ENCODE measurements around the gene INTS14. TPM values are rescaled to one million over a fixed set of nuclear protein-coding genes. Genes with fewer than 3 reads are reported as not detected.

The INTS14 gene
- total RNA-seq, 1 experiment from 2014 or later: 41.2 TPM

- peaks cover 13% of the 10 kb centered on the region for H3K36me3 ChIP-seq (ENCODE audit: control insufficient read depth, insufficient read depth, low read length)
- DNase-seq (ENCODE audit: low read depth, low spot score): no peak
- in situ Hi-C loops (cut with HindIII; ENCODE audit: low pct_unique_long_range_greater_than_20kb, low sequenced_read_pairs): no loop called here
- no peak for TF ChIP-seq CTCF (IDR thresholded peaks at IDR 0.05)
- no peak for TF ChIP-seq TCF7L2 (IDR thresholded peaks at IDR 0.05; ENCODE audit: low read depth, low read length)
- TF ChIP-seq, protein P1, sequence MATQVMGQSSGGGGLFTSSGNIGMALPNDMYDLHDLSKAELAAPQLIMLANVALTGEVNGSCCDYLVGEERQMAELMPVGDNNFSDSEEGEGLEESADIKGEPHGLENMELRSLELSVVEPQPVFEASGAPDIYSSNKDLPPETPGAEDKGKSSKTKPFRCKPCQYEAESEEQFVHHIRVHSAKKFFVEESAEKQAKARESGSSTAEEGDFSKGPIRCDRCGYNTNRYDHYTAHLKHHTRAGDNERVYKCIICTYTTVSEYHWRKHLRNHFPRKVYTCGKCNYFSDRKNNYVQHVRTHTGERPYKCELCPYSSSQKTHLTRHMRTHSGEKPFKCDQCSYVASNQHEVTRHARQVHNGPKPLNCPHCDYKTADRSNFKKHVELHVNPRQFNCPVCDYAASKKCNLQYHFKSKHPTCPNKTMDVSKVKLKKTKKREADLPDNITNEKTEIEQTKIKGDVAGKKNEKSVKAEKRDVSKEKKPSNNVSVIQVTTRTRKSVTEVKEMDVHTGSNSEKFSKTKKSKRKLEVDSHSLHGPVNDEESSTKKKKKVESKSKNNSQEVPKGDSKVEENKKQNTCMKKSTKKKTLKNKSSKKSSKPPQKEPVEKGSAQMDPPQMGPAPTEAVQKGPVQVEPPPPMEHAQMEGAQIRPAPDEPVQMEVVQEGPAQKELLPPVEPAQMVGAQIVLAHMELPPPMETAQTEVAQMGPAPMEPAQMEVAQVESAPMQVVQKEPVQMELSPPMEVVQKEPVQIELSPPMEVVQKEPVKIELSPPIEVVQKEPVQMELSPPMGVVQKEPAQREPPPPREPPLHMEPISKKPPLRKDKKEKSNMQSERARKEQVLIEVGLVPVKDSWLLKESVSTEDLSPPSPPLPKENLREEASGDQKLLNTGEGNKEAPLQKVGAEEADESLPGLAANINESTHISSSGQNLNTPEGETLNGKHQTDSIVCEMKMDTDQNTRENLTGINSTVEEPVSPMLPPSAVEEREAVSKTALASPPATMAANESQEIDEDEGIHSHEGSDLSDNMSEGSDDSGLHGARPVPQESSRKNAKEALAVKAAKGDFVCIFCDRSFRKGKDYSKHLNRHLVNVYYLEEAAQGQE (IDR thresholded peaks at IDR 0.05; ENCODE audit: insufficient read depth in 1 of 2, low read depth in 2 of 2, low read length in 1 of 2): no peak
- no peak for TF ChIP-seq SIN3A (IDR thresholded peaks at IDR 0.05; ENCODE audit: borderline replicate concordance, insufficient read depth, low read depth, low read length)
- no peak for TF ChIP-seq POLR2AphosphoS5 (IDR thresholded peaks at IDR 0.05; ENCODE audit: low read depth, low read length)
- intact Hi-C loops (cut with micrococcal nuclease; ENCODE audit: unreplicated experiment): no loop called here
- H3K4me3 ChIP-seq (ENCODE audit: low read depth in 2 of 2, low read length in 2 of 2): no peak overlapping the region
- H3K9me3 ChIP-seq (ENCODE audit: control insufficient read depth, insufficient read depth, low read depth, low read length): no peaks in the 10 kb centered on the region
- H3K27me3 ChIP-seq (ENCODE audit: control insufficient read depth, insufficient read depth, low read length): no peaks in the 10 kb centered on the region
- no TSS peak for BruUV-seq (replicated peaks)
- H3K27ac ChIP-seq (ENCODE audit: low read length): no peak overlapping the region
- CTCF ChIA-PET: no interaction called here
- POLR2A ChIA-PET: no interaction called here
- peaks cover 9% of the 10 kb centered on the region; the same call in 1 of the 2 replicates for H3K4me1 ChIP-seq (ENCODE audit: control insufficient read depth, insufficient read depth, low read length)
- ATAC-seq: no peak
These were observed 27.2 kb downstream of the INTS14 start for GRCh38 chr15:65583701-65584100.

GRCh38 chr15:65580287-65580686, 30.6 kb downstream of the INTS14 start:
- peaks cover 9% of the 10 kb centered on the region; the same call in 1 of the 2 replicates for H3K4me1 ChIP-seq (ENCODE audit: control insufficient read depth, insufficient read depth, low read length)
- no TSS peak for BruUV-seq (replicated peaks)
- peak; percentile 72; the same call in 1 of the 2 replicates for ATAC-seq
- DNase-seq (ENCODE audit: low read depth, low spot score): peak; percentile 13
- H3K36me3 ChIP-seq (ENCODE audit: control insufficient read depth, insufficient read depth, low read length): peaks cover 11% of the 10 kb centered on the region
- H3K27ac ChIP-seq (ENCODE audit: low read length): no peak overlapping the region
- no peaks in the 10 kb centered on the region for H3K27me3 ChIP-seq (ENCODE audit: control insufficient read depth, insufficient read depth, low read length)
- H3K9me3 ChIP-seq (ENCODE audit: control insufficient read depth, insufficient read depth, low read depth, low read length): no peaks in the 10 kb centered on the region
- intact Hi-C loops (cut with micrococcal nuclease; ENCODE audit: unreplicated experiment): no loop called here
- ChIA-PET CTCF (no interaction called here), POLR2A (interaction anchor here (0.5 kb wide), 1 partner anchor 72 kb away, joined by 3 read pairs; no protein-coding TSS in a partner anchor)
- in situ Hi-C loops (cut with HindIII; ENCODE audit: low pct_unique_long_range_greater_than_20kb, low sequenced_read_pairs): no loop called here
- no peak overlapping the region for H3K4me3 ChIP-seq (ENCODE audit: low read depth in 2 of 2, low read length in 2 of 2)
- TF ChIP-seq CTCF (IDR thresholded peaks at IDR 0.05) (no peak), TCF7L2 (IDR thresholded peaks at IDR 0.05; ENCODE audit: low read depth, low read length) (no peak), POLR2AphosphoS5 (IDR thresholded peaks at IDR 0.05; ENCODE audit: low read depth, low read length) (no peak), SIN3A (IDR thresholded peaks at IDR 0.05; ENCODE audit: borderline replicate concordance, insufficient read depth, low read depth, low read length) (no peak)
- TF ChIP-seq, protein P1 (IDR thresholded peaks at IDR 0.05; ENCODE audit: insufficient read depth in 1 of 2, low read depth in 2 of 2, low read length in 1 of 2): no peak

Data from Panc1 (cell line).